ES-I3 (cell line): ENCODE results near the gene MYBPC3.

Experiments
- H3K36me3 ChIP-seq: 2 replicates; pipeline ENCODE4 v1.6.1; 2013; ENCODE audit warnings: mild to moderate bottlenecking, low read length, control low read depth, moderate library complexity; ENCODE audit not compliant: insufficient read depth
- H3K4me1 ChIP-seq: 2 replicates; pipeline ENCODE4 v1.6.1; 2013; ENCODE audit warnings: mild to moderate bottlenecking, control low read depth, low read length; ENCODE audit not compliant: insufficient read depth
- H3K9ac ChIP-seq: 2 replicates; pipeline ENCODE4 v1.6.1; 2013; ENCODE audit warnings: low read depth, mild to moderate bottlenecking, low read length, moderate library complexity
- H3K9me3 ChIP-seq: 2 replicates; pipeline ENCODE4 v1.6.1; 2013; ENCODE audit warnings: mild to moderate bottlenecking, low read length, moderate library complexity; ENCODE audit not compliant: control insufficient read depth, insufficient read depth

Gene MYBPC3

GRCh38 chr11:47376525-47377371 lies 24.2 kb upstream of the MYBPC3 start:
- Histone ChIP-seq H3K9ac (no peak overlapping the region), H3K36me3 (no peaks in the 10 kb centered on the region), H3K4me1 (peaks cover 10% of the 10 kb centered on the region), H3K9me3 (no peaks in the 10 kb centered on the region)

GRCh38 chr11:47376107-47376524 lies 23.6 kb upstream of the MYBPC3 start:
- H3K36me3 ChIP-seq = no peaks in the 10 kb centered on the region

GRCh38 chr11:47375546-47376085 lies 23.1 kb upstream of the MYBPC3 start:
- H3K9ac ChIP-seq = no peak overlapping the region
- H3K9me3 ChIP-seq = no peaks in the 10 kb centered on the region
- no peaks in the 10 kb centered on the region for H3K36me3 ChIP-seq
- peaks cover 10% of the 10 kb centered on the region for H3K4me1 ChIP-seq

More at GRCh38 chr11:47376107-47376524, 23.6 kb upstream of the MYBPC3 start:
- Histone ChIP-seq H3K9ac (no peak overlapping the region), H3K4me1 (peaks cover 10% of the 10 kb centered on the region), H3K9me3 (no peaks in the 10 kb centered on the region)

GRCh38 chr11:47375020-47375419 lies 22.5 kb upstream of the MYBPC3 start:
- H3K9me3 ChIP-seq = no peaks in the 10 kb centered on the region
- no peak overlapping the region for H3K9ac ChIP-seq
- H3K36me3 ChIP-seq = no peaks in the 10 kb centered on the region
- H3K4me1 ChIP-seq = peaks cover 10% of the 10 kb centered on the region

GRCh38 chr11:47374720-47375019 lies 22.2 kb upstream of the MYBPC3 start:
- H3K9ac ChIP-seq = no peak overlapping the region
- H3K4me1 ChIP-seq = peaks cover 10% of the 10 kb centered on the region
- no peaks in the 10 kb centered on the region for H3K36me3 ChIP-seq
- H3K9me3 ChIP-seq = no peaks in the 10 kb centered on the region

GRCh38 chr11:47373876-47374719 lies 21.6 kb upstream of the MYBPC3 start:
- peaks cover 10% of the 10 kb centered on the region for H3K4me1 ChIP-seq
- H3K9me3 ChIP-seq = no peaks in the 10 kb centered on the region
- no peak overlapping the region for H3K9ac ChIP-seq
- no peaks in the 10 kb centered on the region for H3K36me3 ChIP-seq

GRCh38 chr11:47372422-47372821 lies 19.9 kb upstream of the MYBPC3 start:
- H3K36me3 ChIP-seq = no peaks in the 10 kb centered on the region

GRCh38 chr11:47369676-47370075 lies 17.2 kb upstream of the MYBPC3 start:
- H3K9ac ChIP-seq = no peak overlapping the region
- no peaks in the 10 kb centered on the region; the same call in 1 of the 2 replicates for H3K4me1 ChIP-seq
- H3K9me3 ChIP-seq = no peaks in the 10 kb centered on the region
- no peaks in the 10 kb centered on the region for H3K36me3 ChIP-seq

More at GRCh38 chr11:47372422-47372821, 19.9 kb upstream of the MYBPC3 start:
- Histone ChIP-seq H3K9me3 (no peaks in the 10 kb centered on the region), H3K9ac (no peak overlapping the region), H3K4me1 (peaks cover 3% of the 10 kb centered on the region; the same call in 1 of the 2 replicates)

GRCh38 chr11:47366020-47366490 lies 13.6 kb upstream of the MYBPC3 start:
- Histone ChIP-seq H3K9me3 (no peaks in the 10 kb centered on the region), H3K4me1 (no peaks in the 10 kb centered on the region), H3K36me3 (no peaks in the 10 kb centered on the region), H3K9ac (no peak overlapping the region)

- no peaks in the 10 kb centered on the region for H3K36me3 ChIP-seq
- H3K4me1 ChIP-seq = no peaks in the 10 kb centered on the region
- H3K9me3 ChIP-seq = no peaks in the 10 kb centered on the region
- no peak overlapping the region for H3K9ac ChIP-seq
Measured at GRCh38 chr11:47361419-47361818, 8.9 kb upstream of the MYBPC3 start.

- no peaks in the 10 kb centered on the region for H3K9me3 ChIP-seq
- no peaks in the 10 kb centered on the region for H3K4me1 ChIP-seq
- no peaks in the 10 kb centered on the region for H3K36me3 ChIP-seq
- no peak overlapping the region for H3K9ac ChIP-seq
Measured at GRCh38 chr11:47360341-47360740, 7.8 kb upstream of the MYBPC3 start.

- H3K4me1 ChIP-seq = no peaks in the 10 kb centered on the region
- no peaks in the 10 kb centered on the region for H3K36me3 ChIP-seq
- no peaks in the 10 kb centered on the region for H3K9me3 ChIP-seq
- no peak overlapping the region for H3K9ac ChIP-seq
Measured at GRCh38 chr11:47359586-47359985, 7.1 kb upstream of the MYBPC3 start.

GRCh38 chr11:47359162-47359561 lies 6.7 kb upstream of the MYBPC3 start:
- H3K9ac ChIP-seq = no peak overlapping the region
- H3K9me3 ChIP-seq = no peaks in the 10 kb centered on the region
- no peaks in the 10 kb centered on the region for H3K4me1 ChIP-seq
- no peaks in the 10 kb centered on the region for H3K36me3 ChIP-seq

GRCh38 chr11:47358731-47359051 lies 6.2 kb upstream of the MYBPC3 start:
- Histone ChIP-seq H3K36me3 (no peaks in the 10 kb centered on the region), H3K9me3 (no peaks in the 10 kb centered on the region), H3K9ac (no peak overlapping the region), H3K4me1 (no peaks in the 10 kb centered on the region)
